Right lobe of liver (tissue), 4 donors: ENCODE measurements around the gene CDIP1.

Source experiments
- CTCF ChIP-seq, 4 donors: fragments of 200-600 bp in 3 of 4; fragments of 450-650 bp in 1 of 4; IDR thresholded peaks; one replicate each; pipeline versions ENCODE4 v1.5.1 to v1.8.0; 2016 to 2022; ENCODE audit warnings: antibody characterized with exemption in 4 of 4, mild to moderate bottlenecking in 2 of 4
- POLR2A ChIP-seq: fragments of 450-650 bp; IDR thresholded peaks from one replicate; pipeline ENCODE4 v1.6.1; 2017; ENCODE audit warnings: antibody characterized with exemption, mild to moderate bottlenecking
- donor health status: DM: no; HTN: no; CAD: no.
- donor health status: DM: no; HTN: no; CAD: no.
- donor health status: DM: no; HTN: yes; CAD: no.

GRCh38 chr16:4564661-4565267 lies 26.2 kb upstream of the CDIP1 start:
- TF ChIP-seq POLR2A (no peak), CTCF (IDR thresholded peaks at IDR 0.05) (no peak)
